Neuronal stem cell (in vitro differentiated cells): Measurements from ENCODE around the gene COASY.

Experiments
- DNase-seq: peaks from one replicate; pipeline ENCODE4 v3.0.0-alpha.2; 2013; ENCODE audit warnings: low spot score
- H2AFZ ChIP-seq: one replicate; pipeline ENCODE4 v1.6.1; 2013; ENCODE audit warnings: mild to moderate bottlenecking, low read length, inconsistent platforms
- H2AK5ac ChIP-seq: 2 replicates; pipeline ENCODE4 v1.6.1; 2013; ENCODE audit warnings: low read depth, mild to moderate bottlenecking, inconsistent platforms, low read length, moderate library complexity, mixed read lengths
- H2BK120ac ChIP-seq: 2 replicates; pipeline ENCODE4 v1.6.1; 2013; ENCODE audit warnings: low read depth, mild to moderate bottlenecking, inconsistent platforms, low read length, moderate library complexity, mixed read lengths
- H2BK12ac ChIP-seq: one replicate; pipeline ENCODE4 v1.6.1; 2013; ENCODE audit warnings: low read length, inconsistent platforms
- H2BK15ac ChIP-seq: 2 replicates; pipeline ENCODE4 v1.6.1; 2013; ENCODE audit warnings: mild to moderate bottlenecking, low read length, inconsistent platforms, mixed read lengths
- H2BK5ac ChIP-seq: one replicate; pipeline ENCODE4 v1.6.1; 2013; ENCODE audit warnings: inconsistent platforms, mild to moderate bottlenecking, low read length, moderate library complexity
- H3K14ac ChIP-seq: one replicate; pipeline ENCODE4 v1.6.1; 2013; ENCODE audit warnings: low read length, inconsistent platforms
- H3K18ac ChIP-seq: 2 replicates; pipeline ENCODE4 v1.6.1; 2013; ENCODE audit warnings: low read length, inconsistent platforms
- H3K23ac ChIP-seq: 2 replicates; pipeline ENCODE4 v1.6.1; 2013; ENCODE audit warnings: low read depth, mild to moderate bottlenecking, mixed read lengths, low read length, inconsistent platforms; ENCODE audit not compliant: poor library complexity
- H3K27ac ChIP-seq: replicated peaks from 3 replicates; pipeline ENCODE4 v1.5.1; 2013; ENCODE audit warnings: low read length, inconsistent platforms
- H3K27me3 ChIP-seq, 3 experiments: 2 replicates each; pipeline ENCODE4 v1.6.1; 2013; ENCODE audit warnings: low read length in 3 of 3, mild to moderate bottlenecking in 2 of 3, inconsistent platforms in 1 of 3, low read depth in 1 of 3, mixed read lengths in 1 of 3, moderate library complexity in 1 of 3; ENCODE audit not compliant: control insufficient read depth in 3 of 3, insufficient read depth in 3 of 3
- H3K36me3 ChIP-seq, 2 donors: replicated peaks in 1 of 2; 2 replicates each; pipeline ENCODE4 v1.6.1; 2013; ENCODE audit warnings: low read length in 2 of 2; ENCODE audit not compliant: control insufficient read depth in 2 of 2, insufficient read depth in 2 of 2
- H3K4ac ChIP-seq: 2 replicates; pipeline ENCODE4 v1.6.1; 2013; ENCODE audit warnings: inconsistent platforms, mild to moderate bottlenecking, low read length, moderate library complexity
- H3K4me1 ChIP-seq, 2 donors: 1 replicate in 1 of 2; 2 replicates in 1 of 2; pipeline ENCODE4 v1.6.1; 2013; ENCODE audit warnings: low read length in 2 of 2, low read depth in 1 of 2; ENCODE audit not compliant: control insufficient read depth in 2 of 2, insufficient read depth in 1 of 2
- H3K4me2 ChIP-seq: one replicate; pipeline ENCODE4 v1.6.1; 2013; ENCODE audit warnings: mild to moderate bottlenecking, low read length, inconsistent platforms; ENCODE audit not compliant: insufficient read depth, poor library complexity, severe bottlenecking
- H3K4me3 ChIP-seq, 2 donors: 2 replicates each; pipeline ENCODE4 v1.5.1; 2013; ENCODE audit warnings: low read length in 2 of 2, mild to moderate bottlenecking in 2 of 2, inconsistent platforms in 1 of 2, moderate library complexity in 1 of 2
- H3K79me1 ChIP-seq: one replicate; pipeline ENCODE4 v1.6.1; 2013; ENCODE audit warnings: low read depth, mild to moderate bottlenecking, inconsistent platforms, low read length, moderate library complexity
- H3K9ac ChIP-seq: one replicate; pipeline ENCODE4 v1.6.1; 2013; ENCODE audit warnings: mild to moderate bottlenecking, low read depth, low read length, inconsistent platforms; ENCODE audit not compliant: poor library complexity
- H3K9me3 ChIP-seq, 2 donors: replicated peaks in 1 of 2; 2 replicates each; pipeline versions ENCODE3 to v1.6.1; 2013; ENCODE audit warnings: low read length in 2 of 2, mild to moderate bottlenecking in 2 of 2, inconsistent platforms in 1 of 2, low read depth in 1 of 2, mixed read lengths in 1 of 2, moderate library complexity in 1 of 2; ENCODE audit not compliant: control insufficient read depth in 2 of 2, insufficient read depth in 1 of 2
- H4K8ac ChIP-seq: one replicate; pipeline ENCODE4 v1.6.1; 2013; ENCODE audit warnings: low read depth, mild to moderate bottlenecking, inconsistent platforms, low read length, moderate library complexity
- H4K91ac ChIP-seq: one replicate; pipeline ENCODE4 v1.6.1; 2013; ENCODE audit warnings: low read length, low read depth, mild to moderate bottlenecking, inconsistent platforms; ENCODE audit not compliant: poor library complexity
- WGBS, 2 donors: extraction: QIAGEN DNeasy Blood & Tissue Kit; methylation state at CpG; one replicate each; pipeline ENCODE4 v1.1.7; 2013; ENCODE audit warnings: missing lambda C conversion rate in 2 of 2, mixed read lengths in 1 of 2; ENCODE audit not compliant: insufficient read length in 2 of 2, insufficient replicate concordance in 1 of 2; ENCODE audit errors: extremely low coverage in 2 of 2; 5-methylcytosine and 5-hydroxymethylcytosine counted together

Gene COASY

DNA sequence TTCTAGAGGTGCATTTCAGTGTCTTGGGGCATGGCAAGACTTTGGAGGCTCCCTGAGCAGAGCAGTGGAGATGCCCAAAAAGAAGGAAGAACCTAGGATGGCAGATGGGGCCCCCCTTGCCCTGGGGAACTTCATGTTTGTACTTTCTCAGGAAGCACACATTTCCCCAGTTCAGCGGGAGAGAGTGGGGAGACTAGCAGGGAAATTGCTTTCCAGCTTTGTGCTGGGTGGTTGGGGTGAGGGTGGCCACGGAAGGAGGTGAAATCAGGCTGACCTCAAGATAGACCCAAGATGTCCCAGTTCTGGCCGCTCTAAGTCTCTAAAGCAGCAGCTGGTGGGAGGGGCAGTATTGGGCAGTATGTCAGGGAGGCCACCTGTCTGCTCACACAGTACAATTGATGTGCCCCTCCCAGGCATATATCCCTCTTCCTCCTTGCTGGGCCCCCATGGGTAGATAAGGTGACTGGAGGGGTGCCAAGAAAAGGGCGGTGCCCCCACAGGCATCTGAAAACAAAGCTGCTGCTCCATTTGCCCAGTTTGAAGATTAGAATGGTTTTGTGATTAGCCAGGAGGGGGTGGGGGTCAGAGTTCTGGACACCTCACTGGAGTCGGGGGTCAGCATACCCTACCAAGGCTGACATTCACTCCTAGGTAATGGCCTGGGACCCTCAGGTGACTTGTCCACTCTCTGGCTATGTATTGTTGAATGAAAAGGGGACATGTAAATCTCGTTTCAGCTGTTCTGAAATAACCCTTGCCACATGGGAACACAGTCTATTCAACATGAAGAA, 43.0 kb upstream of the COASY start:
- Histone ChIP-seq H4K91ac (peak overlapping the region; percentile 40), H3K9me3 (no peaks in the 10 kb centered on the region), H2BK5ac (peak overlapping the region; percentile 43), H3K4me3 (no peak overlapping the region), H3K4ac (peak overlapping the region; percentile 30), H3K18ac (peak overlapping the region; percentile 76), H2BK15ac (peak overlapping the region; percentile 56), H3K9ac (no peak overlapping the region), H2AFZ (no peak overlapping the region), H2BK12ac (peak overlapping the region; percentile 52), H3K4me2 (peak overlapping the region; percentile 26), H3K14ac (no peak overlapping the region), H3K27ac (peak overlapping the region; percentile 92), H2AK5ac (peak overlapping the region; percentile 49), H2BK120ac (no peak overlapping the region), H3K23ac (no peak overlapping the region), H3K36me3 (peaks cover 14 to 60% of the 10 kb centered on the region in 2 donors), H3K27me3 (no peaks in the 10 kb centered on the region), H4K8ac (no peak overlapping the region), H3K4me1 (peaks cover 50 to 66% of the 10 kb centered on the region in 2 donors), H3K79me1 (peaks cover 3% of the 10 kb centered on the region)
- WGBS, 2 donors, result no CpG with 5 or more reads among the region's 6 CpGs
- no peak for DNase-seq

DNA sequence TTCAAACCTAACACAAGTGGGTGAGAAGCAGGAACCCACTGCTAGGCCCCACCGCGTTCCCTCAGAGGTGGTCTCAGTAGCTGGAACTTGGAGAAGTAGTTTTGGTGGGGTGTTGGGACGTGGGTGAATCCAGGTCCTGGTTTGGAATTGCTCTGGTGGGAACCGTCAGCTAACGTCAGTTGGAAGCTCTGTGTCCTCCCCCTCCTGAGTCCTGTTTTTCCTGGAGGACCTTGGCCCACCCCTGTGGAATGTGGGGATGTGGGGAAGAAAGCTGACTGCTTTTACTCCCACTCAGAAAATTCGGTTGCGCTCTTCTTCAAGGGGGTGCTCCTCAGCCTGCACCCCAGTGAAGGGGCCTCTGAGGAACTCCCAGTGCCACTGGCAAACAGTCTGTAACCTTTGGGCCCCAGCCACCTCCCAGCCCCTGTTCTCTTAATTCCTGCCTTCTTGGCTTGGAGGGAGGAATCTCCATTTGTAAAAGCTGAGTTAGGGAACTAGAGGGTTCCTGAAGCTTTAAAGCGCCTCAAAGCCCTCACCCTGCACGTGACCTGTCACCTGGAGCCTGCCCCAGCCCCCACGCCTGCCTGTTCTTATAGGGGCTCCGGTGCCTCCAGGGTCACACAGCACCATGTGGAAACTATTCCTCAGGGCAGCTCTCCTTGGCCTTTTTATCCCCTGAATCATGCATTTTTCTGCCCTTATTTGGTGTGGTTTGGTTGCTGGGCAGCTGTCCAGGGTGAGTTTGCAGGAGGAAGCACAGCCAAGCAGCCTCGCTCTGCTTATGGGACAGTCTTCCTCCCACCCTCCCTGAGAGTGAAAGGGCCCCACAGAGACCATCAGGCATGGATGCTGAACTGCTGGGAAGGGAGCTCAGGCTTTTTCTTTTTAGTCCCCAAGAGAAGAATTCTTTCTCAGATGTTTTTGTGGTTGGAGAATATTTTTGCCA, 42.1 kb upstream of the COASY start:
- WGBS, 2 donors, result no CpG with 5 or more reads among the region's 12 CpGs
- Histone ChIP-seq H3K79me1 (peaks cover 3% of the 10 kb centered on the region), H2AK5ac (peak overlapping the region; percentile 49), H3K4me2 (peak overlapping the region; percentile 26), H3K4me1 (peaks cover 50 to 58% of the 10 kb centered on the region in 2 donors), H2BK5ac (peak overlapping the region; percentile 43), H3K14ac (no peak overlapping the region), H3K36me3 (peaks cover 14 to 52% of the 10 kb centered on the region in 2 donors), H3K9me3 (no peaks in the 10 kb centered on the region), H2AFZ (peak overlapping the region; percentile 17), H2BK120ac (no peak overlapping the region), H2BK15ac (peak overlapping the region; percentile 56), H3K4me3 (no peak overlapping the region), H4K91ac (peak overlapping the region; percentile 40), H3K9ac (no peak overlapping the region), H3K23ac (no peak overlapping the region), H3K4ac (peak overlapping the region; percentile 30), H3K18ac (peak overlapping the region; percentile 76), H3K27ac (peak overlapping the region; percentile 92), H4K8ac (no peak overlapping the region), H3K27me3 (no peaks in the 10 kb centered on the region), H2BK12ac (no peak overlapping the region)
- DNase-seq, result peak; percentile 72

DNA sequence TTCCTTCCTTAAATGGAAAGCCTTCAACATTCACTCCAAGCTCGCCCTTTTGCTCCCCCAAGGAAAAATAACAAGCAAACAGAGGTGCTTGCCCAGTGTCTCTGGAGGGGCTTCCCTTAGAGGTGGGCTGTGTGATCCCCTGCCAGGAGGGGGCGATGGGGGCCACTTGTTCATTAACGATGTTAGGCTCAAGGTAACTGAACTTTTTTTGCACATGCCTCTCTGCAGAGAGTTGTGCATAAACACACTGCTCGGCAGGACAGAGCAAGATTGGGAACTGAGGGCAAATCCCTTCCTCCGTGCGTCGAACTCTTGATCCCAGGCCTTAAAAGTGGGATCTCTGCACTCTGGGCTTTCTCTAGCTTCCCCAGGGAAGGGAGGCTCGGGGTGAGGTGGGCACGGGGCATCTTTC, 41.4 kb upstream of the COASY start:
- peak overlapping the region; percentile 19 for H3K4me2 ChIP-seq
- H4K91ac ChIP-seq, result no peak overlapping the region
- peak overlapping the region; percentile 44 for H2AK5ac ChIP-seq
- no peak overlapping the region for H3K23ac ChIP-seq
- H3K18ac ChIP-seq, result peak overlapping the region; percentile 87
- no peak overlapping the region for H3K4ac ChIP-seq
- H4K8ac ChIP-seq, result no peak overlapping the region
- no peak overlapping the region for H2BK15ac ChIP-seq
- H2BK120ac ChIP-seq, result peak overlapping the region; percentile 25
- H3K36me3 ChIP-seq, result peaks cover 14 to 49% of the 10 kb centered on the region in 2 donors
- peaks cover 3% of the 10 kb centered on the region for H3K79me1 ChIP-seq
- H3K4me3 ChIP-seq, result no peak overlapping the region
- H2BK12ac ChIP-seq, result peak overlapping the region; percentile 30
- DNase-seq, result no peak
- no CpG with 5 or more reads among the region's 9 CpGs for WGBS, 2 donors
- H3K27me3 ChIP-seq, result no peaks in the 10 kb centered on the region
- H3K4me1 ChIP-seq, result peaks cover 50 to 56% of the 10 kb centered on the region in 2 donors
- peak overlapping the region; percentile 92 for H3K27ac ChIP-seq
- no peak overlapping the region for H3K14ac ChIP-seq
- H3K9ac ChIP-seq, result no peak overlapping the region
- H3K9me3 ChIP-seq, result no peaks in the 10 kb centered on the region
- peak overlapping the region; percentile 39 for H2BK5ac ChIP-seq
- H2AFZ ChIP-seq, result peak overlapping the region; percentile 17
